Left ventricle myocardium inferior (tissue), 1 donor: ENCODE data around the gene SDHB. TPM values are rescaled to one million over a fixed set of nuclear protein-coding genes. Genes with fewer than 3 reads are reported as not detected.

Source experiments
- DNase-seq: peaks from one replicate; pipeline ENCODE4 v3.0.0-alpha.2; 2020
- H3K27ac ChIP-seq: fragments of 200-600 bp; replicated peaks from 2 replicates; pipeline ENCODE4 v1.8.0; 2021
- H3K27me3 ChIP-seq: fragments of 200-600 bp; 2 replicates; pipeline ENCODE4 v1.8.0; 2021; ENCODE audit warnings: low read depth
- H3K36me3 ChIP-seq: fragments of 200-600 bp; 2 replicates; pipeline ENCODE4 v1.8.0; 2021
- H3K4me1 ChIP-seq: fragments of 200-600 bp; 2 replicates; pipeline ENCODE4 v1.8.0; 2021
- H3K4me3 ChIP-seq: fragments of 200-600 bp; 2 replicates; pipeline ENCODE4 v1.8.0; 2021; ENCODE audit warnings: mild to moderate bottlenecking, moderate library complexity
- H3K9me3 ChIP-seq: fragments of 200-600 bp; replicated peaks from 2 replicates; pipeline ENCODE4 v1.8.0; 2021
- CTCF ChIP-seq: fragments of 200-600 bp; IDR thresholded peaks from 2 replicates; pipeline ENCODE4 v1.8.0; 2021; ENCODE audit warnings: antibody characterized with exemption, mild to moderate bottlenecking, borderline replicate concordance
- intact Hi-C: fragments of 100-400 bp; cut with micrococcal nuclease; formaldehyde crosslinking; loops from one replicate; pipeline ENCODE4 v1.11.0; 2022
- total RNA-seq: library from RNA; stranded (reverse); fragmentation: NEBNext Ultra II Directional; extraction: Animal tissue kit (Norgen Biotek cat#: 25700); gene quantifications from one replicate; pipeline ENCODE4 v1.2.1, GENCODE V29; 2021
- donor health status: DM: no; HTN: yes; CAD: no; lungs with severe emphysema.

SDHB gene
- total RNA-seq, 1 donor from 2014 or later, result 393 TPM

DNA sequence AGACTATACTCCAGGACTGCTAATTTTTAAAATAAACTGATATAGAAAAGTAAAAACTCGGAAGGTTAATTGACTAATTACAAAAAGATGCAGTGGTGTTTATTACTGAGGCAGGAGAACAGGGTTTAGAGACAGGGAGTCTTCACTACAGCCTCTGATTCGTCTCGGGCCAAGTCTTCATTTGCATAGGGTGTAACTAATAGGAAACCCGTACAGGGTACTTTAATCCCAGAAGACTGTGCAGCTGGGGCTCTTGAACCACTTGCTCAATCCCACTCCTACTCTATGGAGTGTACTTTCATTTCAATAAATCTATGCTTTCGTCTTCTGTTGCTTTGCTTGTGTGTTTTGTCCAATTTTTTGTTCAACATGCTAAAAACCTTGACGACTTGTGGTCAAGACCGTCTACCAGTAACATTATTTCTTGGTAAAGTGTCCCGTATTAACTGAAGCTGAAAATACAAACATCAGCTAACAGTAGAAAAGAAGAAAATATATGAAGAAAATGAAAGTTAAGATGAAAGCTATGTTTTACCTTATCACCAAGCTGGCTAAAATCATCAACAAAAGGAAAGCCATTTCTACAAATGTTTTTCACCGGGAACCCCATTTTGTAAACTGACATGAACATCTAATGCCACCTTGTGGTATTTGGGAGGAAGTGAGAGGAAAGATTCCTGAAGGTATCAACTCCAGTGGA lies 8.0 kb downstream of the SDHB start:
- peak; percentile 82 for TF ChIP-seq CTCF
- peaks cover 52% of the 10 kb centered on the region for H3K36me3 ChIP-seq
- peak overlapping the region; percentile 46 for H3K4me3 ChIP-seq
- H3K27ac ChIP-seq, result peak overlapping the region; percentile 42
- intact Hi-C loops, result loop anchor here (5.0 kb wide), 1 partner anchor 93 kb away; no protein-coding TSS in a partner anchor
- no peaks in the 10 kb centered on the region for H3K9me3 ChIP-seq
- peaks cover 50% of the 10 kb centered on the region for H3K4me1 ChIP-seq
- no peaks in the 10 kb centered on the region for H3K27me3 ChIP-seq
- DNase-seq, result no peak

DNA sequence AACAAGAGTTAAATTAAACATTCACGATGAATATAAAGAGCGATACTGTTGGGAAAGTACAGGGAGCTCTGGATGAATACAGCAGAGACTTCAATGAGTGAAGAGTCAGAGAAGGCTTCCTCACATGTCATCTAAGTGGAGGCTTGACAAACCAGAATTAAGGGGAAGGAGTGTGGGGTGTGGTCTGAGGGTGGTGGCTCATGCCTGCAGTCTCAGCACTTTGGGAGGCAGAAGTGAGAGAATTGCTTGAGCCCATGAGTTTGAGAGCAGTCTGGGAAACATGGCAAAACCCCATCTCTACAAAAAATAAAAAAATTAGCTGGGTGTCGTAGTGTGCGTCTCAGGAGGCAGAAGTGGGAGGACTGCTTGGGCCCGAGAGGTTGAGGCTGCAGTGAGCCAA lies 8.7 kb downstream of the SDHB start:
- no peak overlapping the region for H3K27ac ChIP-seq
- H3K36me3 ChIP-seq, result peaks cover 53% of the 10 kb centered on the region
- H3K4me3 ChIP-seq, result no peak overlapping the region
- no peaks in the 10 kb centered on the region for H3K27me3 ChIP-seq
- H3K4me1 ChIP-seq, result peaks cover 48% of the 10 kb centered on the region
- no peaks in the 10 kb centered on the region for H3K9me3 ChIP-seq
- intact Hi-C loops, result loop anchor here (5.0 kb wide), 1 partner anchor 93 kb away; no protein-coding TSS in a partner anchor
- no peak for DNase-seq
- no peak for TF ChIP-seq CTCF

DNA sequence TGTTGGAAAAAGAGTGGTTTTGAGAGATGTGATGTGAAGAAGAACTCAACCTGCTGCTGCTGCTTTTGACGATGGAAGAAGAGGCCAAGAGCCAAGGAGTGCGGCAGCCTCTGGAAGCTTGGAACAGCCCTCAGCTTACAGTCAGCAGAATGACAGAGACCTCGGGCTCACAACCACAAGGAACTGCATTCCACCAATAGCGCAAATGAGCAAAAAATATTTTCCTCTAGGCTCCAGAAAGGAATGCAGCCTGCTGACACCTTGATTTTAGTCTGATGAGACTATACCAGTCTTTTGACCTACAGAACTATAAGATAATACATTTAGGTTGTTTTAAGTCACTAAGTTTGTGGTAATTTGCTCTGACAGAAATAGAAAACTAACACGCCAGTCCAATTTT lies 10.2 kb downstream of the SDHB start:
- H3K27me3 ChIP-seq, result no peaks in the 10 kb centered on the region
- no peak overlapping the region for H3K4me3 ChIP-seq
- no peaks in the 10 kb centered on the region for H3K9me3 ChIP-seq
- intact Hi-C loops, result no loop called here
- peaks cover 40% of the 10 kb centered on the region for H3K4me1 ChIP-seq
- peaks cover 55% of the 10 kb centered on the region for H3K36me3 ChIP-seq
- no peak for TF ChIP-seq CTCF
- DNase-seq, result no peak
- no peak overlapping the region for H3K27ac ChIP-seq

- no peaks in the 10 kb centered on the region for H3K27me3 ChIP-seq
- intact Hi-C loops, result no loop called here
- no peak for TF ChIP-seq CTCF
- H3K4me1 ChIP-seq, result peaks cover 6% of the 10 kb centered on the region
- DNase-seq, result no peak
- H3K9me3 ChIP-seq, result no peaks in the 10 kb centered on the region
- H3K36me3 ChIP-seq, result peaks cover 73% of the 10 kb centered on the region
- H3K4me3 ChIP-seq, result no peak overlapping the region
- H3K27ac ChIP-seq, result no peak overlapping the region
These were observed 13.7 kb downstream of the SDHB start for GRCh38 chr1:17040135-17040534.

DNA sequence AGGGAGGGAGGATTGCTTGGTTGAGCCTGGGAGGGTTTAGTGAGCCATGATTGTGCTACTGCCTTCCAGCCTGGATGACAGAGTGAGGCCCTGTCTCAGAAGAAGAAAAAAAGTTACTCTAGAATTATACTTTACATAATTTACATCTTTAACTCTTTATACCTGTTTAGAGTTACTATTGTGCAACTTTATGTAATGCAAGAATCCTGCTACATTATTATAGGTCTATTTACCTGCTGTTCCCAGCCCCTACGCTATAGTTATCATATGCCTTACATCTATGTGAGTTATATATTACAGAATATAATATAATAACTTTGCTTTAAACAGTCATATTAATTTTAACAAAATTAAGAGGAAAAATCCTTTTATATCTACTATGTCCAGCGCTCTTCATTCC lies 14.3 kb downstream of the SDHB start:
- Histone ChIP-seq H3K27me3 (no peaks in the 10 kb centered on the region), H3K4me1 (peaks cover under 1% of the 10 kb centered on the region), H3K4me3 (no peak overlapping the region), H3K27ac (no peak overlapping the region), H3K9me3 (no peaks in the 10 kb centered on the region), H3K36me3 (peaks cover 71% of the 10 kb centered on the region)
- DNase-seq, result no peak
- intact Hi-C loops, result no loop called here
- TF ChIP-seq CTCF, result no peak
